DOHH2 (cell line): ENCODE data around the gene RIPK1.
"Not testable (repeated sequence)": the region's sequence is repeated elsewhere in the genome, so short reads cannot be mapped to it uniquely, and the experiment has no call there.

Experiments
- H3F3A ChIP-seq: fragments of 200-600 bp; sonication (generic), shearing (Covaris generic); 2 replicates; pipeline ENCODE4 v1.6.0; 2016; ENCODE audit warnings: antibody characterized with exemption, mild to moderate bottlenecking; ENCODE audit not compliant: control insufficient read depth, insufficient read depth
- H3K27ac ChIP-seq: fragments of 200-600 bp; sonication (generic); 2 replicates; pipeline ENCODE4 v1.5.1; 2014; ENCODE audit warnings: low read depth, mild to moderate bottlenecking, low read length, moderate library complexity
- H3K27me3 ChIP-seq: fragments of 200-600 bp; sonication (generic); 2 replicates; pipeline ENCODE4 v1.6.1; 2014; ENCODE audit warnings: mild to moderate bottlenecking, low read length, mixed read lengths; ENCODE audit not compliant: control insufficient read depth
- H3K36me3 ChIP-seq: fragments of 200-600 bp; sonication (generic); 2 replicates; pipeline ENCODE4 v1.6.1; 2014; ENCODE audit warnings: mild to moderate bottlenecking, low read length, moderate library complexity, mixed read lengths; ENCODE audit not compliant: control insufficient read depth
- H3K4me1 ChIP-seq: fragments of 200-600 bp; sonication (generic); 2 replicates; pipeline ENCODE4 v1.6.1; 2014; ENCODE audit warnings: mild to moderate bottlenecking, low read length, mixed read lengths; ENCODE audit not compliant: control insufficient read depth
- H3K4me2 ChIP-seq: fragments of 200-600 bp; sonication (generic); 2 replicates; pipeline ENCODE4 v1.6.0; 2014; ENCODE audit warnings: mild to moderate bottlenecking, low read length, moderate library complexity
- H3K4me3 ChIP-seq: fragments of 200-600 bp; sonication (generic); 2 replicates; pipeline ENCODE4 v1.5.1; 2014; ENCODE audit warnings: mild to moderate bottlenecking, low read length, mixed read lengths
- H3K79me2 ChIP-seq: fragments of 200-600 bp; sonication (generic); 2 replicates; pipeline ENCODE4 v1.6.1; 2014; ENCODE audit warnings: mild to moderate bottlenecking, low read length, mixed read lengths; ENCODE audit not compliant: control insufficient read depth
- H3K9me2 ChIP-seq: fragments of 200-600 bp; sonication (generic); replicated peaks from 2 replicates; pipeline ENCODE4 v1.6.1; 2014; ENCODE audit warnings: mild to moderate bottlenecking, low read length, mixed read lengths; ENCODE audit not compliant: control insufficient read depth
- H3K9me3 ChIP-seq: fragments of 200-600 bp; sonication (generic); 2 replicates; pipeline ENCODE4 v1.6.1; 2014; ENCODE audit warnings: antibody characterized with exemption, low read length, mixed read lengths; ENCODE audit not compliant: control insufficient read depth, insufficient read depth
- H4K20me1 ChIP-seq: fragments of 200-600 bp; sonication (generic); 2 replicates; pipeline ENCODE4 v1.6.0; 2014; ENCODE audit warnings: low read depth, mild to moderate bottlenecking, antibody characterized with exemption, low read length, moderate library complexity; ENCODE audit not compliant: control insufficient read depth, insufficient read depth
- EZH2phosphoT487 ChIP-seq: fragments of 200-600 bp; sonication (generic); IDR thresholded peaks from 2 replicates; pipeline ENCODE4 v1.6.1; 2017; ENCODE audit warnings: borderline replicate concordance, mild to moderate bottlenecking, antibody characterized with exemption, low read length, moderate library complexity, mixed read lengths
- TF ChIP-seq, protein P1 (sequence below): fragments of 200-600 bp; sonication (generic); IDR thresholded peaks from one replicate; pipeline ENCODE4 v1.5.1; 2014; ENCODE audit warnings: antibody characterized with exemption, mild to moderate bottlenecking, low read depth, low read length; ENCODE audit not compliant: poor library complexity, severe bottlenecking

RIPK1 gene

GRCh38 chr6:3026791-3027626 is 41.3 kb upstream of the RIPK1 start:
- Histone ChIP-seq H3K27ac (peak overlapping the region; percentile 98), H3K27me3 (no peaks in the 10 kb centered on the region), H3K9me2 (no peaks in the 10 kb centered on the region), H3K79me2 (peaks cover 17% of the 10 kb centered on the region), H3K36me3 (peaks cover 4% of the 10 kb centered on the region; the same call in 1 of the 2 replicates), H3K4me2 (peak overlapping the region; percentile 94), H3K4me3 (peak overlapping the region; percentile 69), H3F3A (peaks cover 38% of the 10 kb centered on the region), H3K9me3 (peaks cover 3% of the 10 kb centered on the region; the same call in 1 of the 2 replicates), H4K20me1 (no peaks in the 10 kb centered on the region), H3K4me1 (peaks cover 79% of the 10 kb centered on the region)
- TF ChIP-seq EZH2phosphoT487, result no peak
- TF ChIP-seq, protein P1, sequence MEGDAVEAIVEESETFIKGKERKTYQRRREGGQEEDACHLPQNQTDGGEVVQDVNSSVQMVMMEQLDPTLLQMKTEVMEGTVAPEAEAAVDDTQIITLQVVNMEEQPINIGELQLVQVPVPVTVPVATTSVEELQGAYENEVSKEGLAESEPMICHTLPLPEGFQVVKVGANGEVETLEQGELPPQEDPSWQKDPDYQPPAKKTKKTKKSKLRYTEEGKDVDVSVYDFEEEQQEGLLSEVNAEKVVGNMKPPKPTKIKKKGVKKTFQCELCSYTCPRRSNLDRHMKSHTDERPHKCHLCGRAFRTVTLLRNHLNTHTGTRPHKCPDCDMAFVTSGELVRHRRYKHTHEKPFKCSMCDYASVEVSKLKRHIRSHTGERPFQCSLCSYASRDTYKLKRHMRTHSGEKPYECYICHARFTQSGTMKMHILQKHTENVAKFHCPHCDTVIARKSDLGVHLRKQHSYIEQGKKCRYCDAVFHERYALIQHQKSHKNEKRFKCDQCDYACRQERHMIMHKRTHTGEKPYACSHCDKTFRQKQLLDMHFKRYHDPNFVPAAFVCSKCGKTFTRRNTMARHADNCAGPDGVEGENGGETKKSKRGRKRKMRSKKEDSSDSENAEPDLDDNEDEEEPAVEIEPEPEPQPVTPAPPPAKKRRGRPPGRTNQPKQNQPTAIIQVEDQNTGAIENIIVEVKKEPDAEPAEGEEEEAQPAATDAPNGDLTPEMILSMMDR, result no peak

GRCh38 chr6:3028156-3028555 is 40.1 kb upstream of the RIPK1 start:
- Histone ChIP-seq H3K27ac (peak overlapping the region; percentile 98), H3K4me1 (peaks cover 74% of the 10 kb centered on the region), H3F3A (peaks cover 38% of the 10 kb centered on the region)
- H3K9me2 ChIP-seq, H3K79me2 ChIP-seq, H3K4me3 ChIP-seq, H4K20me1 ChIP-seq, H3K27me3 ChIP-seq, H3K36me3 ChIP-seq, H3K9me3 ChIP-seq, H3K4me2 ChIP-seq: not testable (repeated sequence)

GRCh38 chr6:3031857-3032640 is 36.2 kb upstream of the RIPK1 start:
- Histone ChIP-seq H3K9me3 (peaks cover 3% of the 10 kb centered on the region; the same call in 1 of the 2 replicates), H3F3A (peaks cover 17% of the 10 kb centered on the region), H3K36me3 (no peaks in the 10 kb centered on the region), H3K4me2 (peak overlapping the region; percentile 39), H3K4me3 (0 out of 2 replicates have a peak overlapping the region, but pooled peaks have one; percentile 24), H3K79me2 (no peaks in the 10 kb centered on the region), H3K9me2 (no peaks in the 10 kb centered on the region), H4K20me1 (no peaks in the 10 kb centered on the region), H3K27me3 (no peaks in the 10 kb centered on the region), H3K27ac (no peak overlapping the region), H3K4me1 (peaks cover 36% of the 10 kb centered on the region)
- TF ChIP-seq, protein P1, result peak; percentile 62
- TF ChIP-seq EZH2phosphoT487, result no peak
